Lower leg skin (tissue), 4 donors: ENCODE results near the gene TBC1D8. TPM values are rescaled to one million over a fixed set of nuclear protein-coding genes. Genes with fewer than 3 reads are reported as not detected.

ENCODE experiments used
- DNase-seq, 2 donors: peaks; one replicate each; pipeline ENCODE4 v3.0.0-alpha.2; 2019; ENCODE audit warnings: low spot score in 2 of 2
- H3K4me3 ChIP-seq: fragments of 200-600 bp; sonication (generic); 2 replicates; pipeline ENCODE4 v1.5.1; 2017; ENCODE audit warnings: mild to moderate bottlenecking, low read depth; ENCODE audit not compliant: poor library complexity, severe bottlenecking
- CTCF ChIP-seq, 3 donors: fragments of 450-650 bp; IDR thresholded peaks; one replicate each; pipeline ENCODE4 v1.5.1; 2016; ENCODE audit warnings: antibody characterized with exemption in 3 of 3, mild to moderate bottlenecking in 3 of 3, moderate library complexity in 2 of 3
- POLR2A ChIP-seq, 2 donors: fragments of 450-650 bp; IDR thresholded peaks; one replicate each; pipeline ENCODE4 v1.6.1; 2016 to 2017; ENCODE audit warnings: antibody characterized with exemption in 2 of 2, mild to moderate bottlenecking in 1 of 2, moderate library complexity in 1 of 2
- WGBS, 2 donors: methylation state at CpG; one replicate each; pipeline ENCODE4 v1.1.5; 2018; 5-methylcytosine and 5-hydroxymethylcytosine counted together
- intact Hi-C: fragments of 100-400 bp; cut with DNase I; formaldehyde crosslinking; loops from one replicate; pipeline ENCODE4 v1.15.0; 2023; ENCODE audit warnings: low total_unique reads
- total RNA-seq, 4 donors: library from RNA; depleted of rRNA; stranded (reverse); fragments of >200 nt; gene quantifications; one replicate each; pipeline ENCODE4 v1.1.0, GENCODE V29; 2016

TBC1D8 gene
- total RNA-seq, 4 donors from 2014 or later = 29.4 to 102 (median 46.1) TPM

GRCh38 chr2:101064125-101064502, 87.1 kb downstream of the TBC1D8 start:
- no peak for DNase-seq
- intact Hi-C loops = no loop called here
- H3K4me3 ChIP-seq = no peak overlapping the region
- 65 to 83% methylated on average over 2 of the region's 2 CpGs for WGBS, 2 donors
- TF ChIP-seq POLR2A (IDR thresholded peaks at IDR 0.05) = no peak
- TF ChIP-seq CTCF (IDR thresholded peaks at IDR 0.05) = no peak

- whole genome bisulfite sequencing, 2 donors = 15 to 26% methylated on average over 3 of the region's 3 CpGs
- intact Hi-C loops = no loop called here
- DNase-seq = peak in 1 of 2 donors; percentile 47
- TF ChIP-seq POLR2A (IDR thresholded peaks at IDR 0.05) (no peak), CTCF (IDR thresholded peaks at IDR 0.05) (no peak)
- no peak overlapping the region for H3K4me3 ChIP-seq
Observed at GRCh38 chr2:101063352-101064124, 87.6 kb downstream of the TBC1D8 start.

GRCh38 chr2:101058386-101058785, 92.8 kb downstream of the TBC1D8 start:
- TF ChIP-seq POLR2A (IDR thresholded peaks at IDR 0.05) (no peak), CTCF (IDR thresholded peaks at IDR 0.05) (no peak)
- no peak for DNase-seq
- intact Hi-C loops = no loop called here
- no peak overlapping the region for H3K4me3 ChIP-seq
- WGBS, 2 donors = 86 to 92% methylated on average over 3 of the region's 3 CpGs

- DNase-seq = no peak
- 97 to 98% methylated on average over 5 of the region's 5 CpGs for WGBS, 2 donors
- H3K4me3 ChIP-seq = no peak overlapping the region
- TF ChIP-seq POLR2A (IDR thresholded peaks at IDR 0.05) = no peak
- no peak for TF ChIP-seq CTCF (IDR thresholded peaks at IDR 0.05)
- intact Hi-C loops = no loop called here
Observed at GRCh38 chr2:101057051-101057933, 93.9 kb downstream of the TBC1D8 start.

GRCh38 chr2:101053117-101053516, 98.1 kb downstream of the TBC1D8 start:
- DNase-seq = no peak
- 52 to 66% methylated on average over 3 of the region's 3 CpGs for WGBS, 2 donors
- H3K4me3 ChIP-seq = no peak overlapping the region
- TF ChIP-seq POLR2A (IDR thresholded peaks at IDR 0.05) (no peak), CTCF (IDR thresholded peaks at IDR 0.05) (no peak)
- intact Hi-C loops = no loop called here
